H1 (cell line): ENCODE results near the gene FGF14. TPM values are rescaled to one million over a fixed set of nuclear protein-coding genes. Genes with fewer than 3 reads are reported as not detected.

ENCODE experiments used
- ATF2 ChIP-seq: IDR thresholded peaks from 2 replicates; pipeline ENCODE4 v1.6.1; 2012; ENCODE audit warnings: low read length, inconsistent platforms
- polyA plus RNA-seq, 7 experiments: library from polyadenylated mRNA; depleted of rRNA in 3 of 7; stranded (reverse) in 5 of 7; unstranded in 2 of 7; fragments of >200 nt in 5 of 7; fragments of 200-250 nt in 2 of 7; gene quantifications; 1 replicate in 5 of 7; 2 replicates in 1 of 7; 4 replicates in 1 of 7; pipeline versions ENCODE4 v1.2.1 to v1.2.3, GENCODE V29; 2011 to 2013; ENCODE audit warnings: missing spikeins in 2 of 7, mixed read lengths in 2 of 7
- total RNA-seq: library from RNA; stranded (reverse); fragmentation: NEBNext Ultra II Directional; extraction: Animal tissue kit (Norgen Biotek cat#: 25700); gene quantifications from 2 replicates; pipeline ENCODE4 v1.2.1, GENCODE V29; 2021

Gene FGF14
- total and polyA plus RNA-seq, 2 of the 8 experiments (the other 6 are each of a cell fraction or from before 2014, with no cell fraction given), result 0.05 to 0.58 TPM

GRCh38 chr13:102045731-102046130 lies 356.1 kb downstream of the FGF14 start (continued):
- TF ChIP-seq ATF2, result no peak
